ENCODE measurements around the gene OR1E1. TPM values are rescaled to one million over a fixed set of nuclear protein-coding genes. Genes with fewer than 3 reads are reported as not detected.
"Not testable (repeated sequence)": the region's sequence is repeated elsewhere in the genome, so short reads cannot be mapped to it uniquely, and the experiment has no call there.

OR1E1 gene
- polyA plus RNA-seq, 4 donors, result not detected

DNA sequence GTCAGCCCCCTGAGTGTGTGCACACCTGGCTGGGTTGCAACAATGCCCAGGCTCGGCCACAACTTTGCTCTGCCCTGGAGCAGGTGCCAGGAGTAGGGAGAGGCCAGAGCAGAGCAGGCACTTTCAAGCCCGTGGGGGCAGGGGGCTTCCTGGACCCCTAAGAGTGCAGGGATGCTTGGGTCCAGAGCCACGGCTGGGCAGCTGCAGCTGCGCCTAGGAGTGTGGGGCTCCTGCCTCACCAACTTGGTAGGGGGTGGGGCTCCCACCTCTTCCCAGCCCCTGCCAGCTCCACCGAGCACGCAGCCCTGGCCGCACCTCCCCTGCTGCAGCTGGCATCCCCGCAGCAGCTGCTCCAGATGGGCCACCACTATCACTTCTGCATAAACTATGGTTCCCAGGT is 19.9 kb downstream of the OR1E1 start:
- DNase-seq (no peak), FAIRE-seq (no peak)
- Histone ChIP-seq H3K9me3 (ENCODE audit: control insufficient read depth in 2 of 2, insufficient read depth in 1 of 2, low read depth in 1 of 2, low read length in 1 of 2) (peaks cover 0 to 7% of the 10 kb centered on the region in 2 donors), H3K27ac (ENCODE audit: low read depth in 1 of 3, low read length in 2 of 3) (no peak overlapping the region), H3K4me1 (ENCODE audit: control insufficient read depth in 3 of 3, insufficient read depth in 2 of 3, low read depth in 1 of 3, low read length in 2 of 3) (no peaks in the 10 kb centered on the region), H3K4me3 (ENCODE audit: low read depth in 1 of 3, low read length in 3 of 3) (no peak overlapping the region), H3K36me3 (ENCODE audit: control insufficient read depth in 3 of 3, insufficient read depth in 2 of 3, low read depth in 1 of 3, low read length in 3 of 3) (no peaks in the 10 kb centered on the region), H3K27me3 (ENCODE audit: control insufficient read depth in 3 of 3, insufficient read depth in 3 of 3, low read length in 3 of 3) (peaks cover 0 to 5% (median 0%) of the 10 kb centered on the region in 3 donors)
- WGBS, 3 donors, result 65 to 79% (median 74%) methylated on average over 7 to 8 of the region's 8 CpGs

DNA sequence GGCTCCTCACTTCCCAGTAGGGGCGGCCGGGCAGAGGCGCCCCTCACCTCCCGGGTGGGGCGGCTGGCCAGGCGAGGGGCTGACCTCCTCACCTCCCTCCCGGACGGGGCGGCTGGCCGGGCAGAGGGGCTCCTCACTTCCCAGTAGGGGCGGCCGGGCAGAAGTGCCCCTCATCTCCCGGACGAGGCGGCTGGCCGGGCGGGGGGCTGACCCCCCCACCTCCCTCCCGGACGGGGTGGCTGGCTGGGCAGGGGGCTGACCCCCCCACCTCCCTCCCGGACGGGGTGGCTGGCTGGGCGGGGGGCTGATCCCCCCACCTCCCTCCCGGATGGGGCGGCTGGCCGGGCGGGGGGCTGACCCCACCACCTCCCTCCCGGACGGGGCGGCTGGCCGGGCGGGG is 27.0 kb downstream of the OR1E1 start:
- H3K27me3 ChIP-seq (ENCODE audit: control insufficient read depth in 3 of 3, insufficient read depth in 3 of 3, low read length in 3 of 3); H3K9me3 ChIP-seq (ENCODE audit: control insufficient read depth in 2 of 2, insufficient read depth in 1 of 2, low read depth in 1 of 2, low read length in 1 of 2); FAIRE-seq; H3K36me3 ChIP-seq (ENCODE audit: control insufficient read depth in 3 of 3, insufficient read depth in 2 of 3, low read depth in 1 of 3, low read length in 3 of 3); H3K4me1 ChIP-seq (ENCODE audit: control insufficient read depth in 3 of 3, insufficient read depth in 2 of 3, low read depth in 1 of 3, low read length in 2 of 3); DNase-seq; H3K27ac ChIP-seq (ENCODE audit: low read depth in 1 of 3, low read length in 2 of 3); H3K4me3 ChIP-seq (ENCODE audit: low read depth in 1 of 3, low read length in 3 of 3): not testable (repeated sequence)
- WGBS, 3 donors, result 92 to 100% (median 99%) methylated on average over 3 to 31 of the region's 31 CpGs

Other genes starting within 250 kb of the OR1E1 start
- gene OR1A2, start 200.9 kb downstream of the OR1E1 start, polyA plus RNA-seq, result not detected
- gene OR1A1, start 190.7 kb downstream of the OR1E1 start, polyA plus RNA-seq, result not detected
- not detected for gene OR3A1, start 100.0 kb downstream of the OR1E1 start, polyA plus RNA-seq
- under 1 TPM in 1 of 4 donors, not detected in 3; 0.16 TPM for gene OR3A2, start 12.1 kb downstream of the OR1E1 start, polyA plus RNA-seq
- not detected for gene OR3A3, start 13.0 kb upstream of the OR1E1 start, polyA plus RNA-seq
- gene OR1E2, start 35.4 kb upstream of the OR1E1 start, polyA plus RNA-seq, result not detected
- gene SPATA22, start 73.4 kb upstream of the OR1E1 start, polyA plus RNA-seq, result under 1 TPM in 1 of 4 donors, not detected in 3; 0.12 TPM
- 1 to 10 TPM; 1.9 to 8.1 (median 3.8) TPM for gene ASPA, start 77.6 kb upstream of the OR1E1 start, polyA plus RNA-seq
- 10 to 100 TPM in 1 of 4 donors, 1 to 10 TPM in 3; 1.1 to 20.1 (median 7.4) TPM for gene TRPV3, start 159.4 kb upstream of the OR1E1 start, polyA plus RNA-seq
- 10 to 100 TPM in 3 of 4 donors, 1 to 10 TPM in 1; 4.4 to 20.8 (median 13.0) TPM for gene TRPV1, start 211.0 kb upstream of the OR1E1 start, polyA plus RNA-seq
- 10 to 100 TPM; 12.7 to 21.9 (median 18.1) TPM for gene SHPK, start 237.8 kb upstream of the OR1E1 start, polyA plus RNA-seq
- gene CTNS, start 238.3 kb upstream of the OR1E1 start, polyA plus RNA-seq, result 10 to 100 TPM in 1 of 4 donors, 1 to 10 TPM in 3; 5.4 to 19.7 (median 7.0) TPM

All from small intestine (tissue), 7 donors.